ENCODE data around the gene BTBD9. TPM values are rescaled to one million over a fixed set of nuclear protein-coding genes. Genes with fewer than 3 reads are reported as not detected.

The BTBD9 gene
- total and polyA plus RNA-seq, 3 donors from 2014 or later, result 11.4 to 32.8 (median 29.5) TPM

DNA sequence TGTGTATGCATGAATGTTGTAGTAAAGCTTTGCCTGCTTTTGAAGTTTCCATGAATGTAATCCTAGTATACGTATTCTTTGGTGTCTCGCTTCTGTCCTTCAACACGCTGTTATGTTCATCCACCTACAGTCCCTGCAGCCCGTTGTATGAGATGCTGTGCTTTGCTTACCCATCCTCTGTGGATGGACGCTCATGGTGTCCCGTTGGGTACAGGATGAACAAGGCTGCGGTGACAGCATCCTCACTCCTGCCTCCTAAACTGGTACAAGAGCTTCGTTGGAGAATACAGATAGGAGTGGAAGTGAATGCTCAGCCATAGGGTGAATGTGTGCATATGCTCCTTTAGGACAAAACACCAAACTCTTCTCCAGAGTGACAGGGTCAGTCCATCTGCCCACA, 454.0 kb downstream of the BTBD9 start:
- Histone ChIP-seq H3K36me3 (ENCODE audit: low read depth, missing control alignments) (no peaks in the 10 kb centered on the region), H3K9me3 (no peaks in the 10 kb centered on the region), H3K4me1 (no peaks in the 10 kb centered on the region), H3K27me3 (no peaks in the 10 kb centered on the region), H3K27ac (no peak overlapping the region), H3K4me3 (no peak overlapping the region)
- no peak for DNase-seq
- 92 to 95% methylated on average over 8 of the region's 8 CpGs for WGBS, 2 donors
- intact Hi-C loops (cut with DNase I; ENCODE audit: low total_unique reads), result no loop called here
- TF ChIP-seq, protein P1, sequence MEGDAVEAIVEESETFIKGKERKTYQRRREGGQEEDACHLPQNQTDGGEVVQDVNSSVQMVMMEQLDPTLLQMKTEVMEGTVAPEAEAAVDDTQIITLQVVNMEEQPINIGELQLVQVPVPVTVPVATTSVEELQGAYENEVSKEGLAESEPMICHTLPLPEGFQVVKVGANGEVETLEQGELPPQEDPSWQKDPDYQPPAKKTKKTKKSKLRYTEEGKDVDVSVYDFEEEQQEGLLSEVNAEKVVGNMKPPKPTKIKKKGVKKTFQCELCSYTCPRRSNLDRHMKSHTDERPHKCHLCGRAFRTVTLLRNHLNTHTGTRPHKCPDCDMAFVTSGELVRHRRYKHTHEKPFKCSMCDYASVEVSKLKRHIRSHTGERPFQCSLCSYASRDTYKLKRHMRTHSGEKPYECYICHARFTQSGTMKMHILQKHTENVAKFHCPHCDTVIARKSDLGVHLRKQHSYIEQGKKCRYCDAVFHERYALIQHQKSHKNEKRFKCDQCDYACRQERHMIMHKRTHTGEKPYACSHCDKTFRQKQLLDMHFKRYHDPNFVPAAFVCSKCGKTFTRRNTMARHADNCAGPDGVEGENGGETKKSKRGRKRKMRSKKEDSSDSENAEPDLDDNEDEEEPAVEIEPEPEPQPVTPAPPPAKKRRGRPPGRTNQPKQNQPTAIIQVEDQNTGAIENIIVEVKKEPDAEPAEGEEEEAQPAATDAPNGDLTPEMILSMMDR (IDR thresholded peaks at IDR 0.05), result no peak
- TF ChIP-seq POLR2A (IDR thresholded peaks at IDR 0.05), result no peak

DNA sequence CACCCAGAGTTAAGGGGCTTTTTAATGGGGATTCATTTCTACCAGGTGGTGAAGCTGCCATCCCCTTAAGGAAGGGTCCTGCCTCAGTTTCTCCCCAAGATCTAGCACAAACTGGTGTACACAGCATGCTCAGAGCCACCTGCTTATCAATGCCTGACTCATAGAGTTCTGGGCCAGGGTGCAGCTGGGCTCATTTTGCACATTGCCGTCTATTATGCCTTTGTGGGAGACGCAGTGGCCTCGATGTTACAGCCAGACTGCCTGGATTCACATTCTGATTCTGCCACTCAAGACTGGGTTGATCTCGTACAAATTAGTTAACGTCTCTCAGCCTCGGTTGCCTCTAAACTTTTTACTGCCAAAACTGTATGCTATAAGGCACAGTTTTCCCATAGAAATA, 454.5 kb downstream of the BTBD9 start:
- 96 to 100% methylated on average over 6 of the region's 6 CpGs for WGBS, 2 donors
- DNase-seq, result no peak
- TF ChIP-seq, protein P1 (IDR thresholded peaks at IDR 0.05), result no peak
- no peak for TF ChIP-seq POLR2A (IDR thresholded peaks at IDR 0.05)
- Histone ChIP-seq H3K9me3 (no peaks in the 10 kb centered on the region), H3K27ac (no peak overlapping the region), H3K4me3 (no peak overlapping the region), H3K27me3 (no peaks in the 10 kb centered on the region), H3K4me1 (no peaks in the 10 kb centered on the region), H3K36me3 (ENCODE audit: low read depth, missing control alignments) (no peaks in the 10 kb centered on the region)
- intact Hi-C loops (cut with DNase I; ENCODE audit: low total_unique reads), result no loop called here

DNA sequence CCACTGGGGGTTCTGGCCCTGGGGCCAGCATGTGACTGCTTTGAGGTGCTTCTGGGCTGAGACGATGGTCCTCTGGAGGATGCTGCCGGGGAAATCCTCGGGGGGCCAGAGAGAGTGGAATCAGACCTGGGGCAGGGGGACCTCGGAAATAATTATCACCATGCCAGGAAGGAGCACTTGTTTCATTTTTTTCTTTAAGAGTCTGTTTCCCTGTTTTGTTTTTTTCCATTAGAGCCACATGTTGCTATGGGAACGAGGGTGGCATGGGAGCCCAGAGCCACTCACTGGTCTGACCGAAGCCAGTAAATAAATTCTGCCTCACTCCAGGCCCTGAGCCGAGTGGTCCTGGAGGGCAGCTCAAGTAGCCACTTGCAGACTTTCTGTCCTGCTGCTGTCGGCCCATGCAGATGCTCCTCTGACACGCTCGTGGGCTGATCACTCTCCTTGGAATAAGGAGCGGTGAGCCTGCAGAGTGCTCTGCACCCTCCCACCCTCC, 455.1 kb downstream of the BTBD9 start:
- 86 to 90% methylated on average over 11 of the region's 11 CpGs for WGBS, 2 donors
- intact Hi-C loops (cut with DNase I; ENCODE audit: low total_unique reads), result no loop called here
- Histone ChIP-seq H3K27me3 (no peaks in the 10 kb centered on the region), H3K36me3 (ENCODE audit: low read depth, missing control alignments) (no peaks in the 10 kb centered on the region), H3K27ac (no peak overlapping the region), H3K4me1 (no peaks in the 10 kb centered on the region), H3K9me3 (no peaks in the 10 kb centered on the region), H3K4me3 (no peak overlapping the region)
- TF ChIP-seq, protein P1 (IDR thresholded peaks at IDR 0.05), result no peak
- no peak for TF ChIP-seq POLR2A (IDR thresholded peaks at IDR 0.05)
- DNase-seq, result no peak

DNA sequence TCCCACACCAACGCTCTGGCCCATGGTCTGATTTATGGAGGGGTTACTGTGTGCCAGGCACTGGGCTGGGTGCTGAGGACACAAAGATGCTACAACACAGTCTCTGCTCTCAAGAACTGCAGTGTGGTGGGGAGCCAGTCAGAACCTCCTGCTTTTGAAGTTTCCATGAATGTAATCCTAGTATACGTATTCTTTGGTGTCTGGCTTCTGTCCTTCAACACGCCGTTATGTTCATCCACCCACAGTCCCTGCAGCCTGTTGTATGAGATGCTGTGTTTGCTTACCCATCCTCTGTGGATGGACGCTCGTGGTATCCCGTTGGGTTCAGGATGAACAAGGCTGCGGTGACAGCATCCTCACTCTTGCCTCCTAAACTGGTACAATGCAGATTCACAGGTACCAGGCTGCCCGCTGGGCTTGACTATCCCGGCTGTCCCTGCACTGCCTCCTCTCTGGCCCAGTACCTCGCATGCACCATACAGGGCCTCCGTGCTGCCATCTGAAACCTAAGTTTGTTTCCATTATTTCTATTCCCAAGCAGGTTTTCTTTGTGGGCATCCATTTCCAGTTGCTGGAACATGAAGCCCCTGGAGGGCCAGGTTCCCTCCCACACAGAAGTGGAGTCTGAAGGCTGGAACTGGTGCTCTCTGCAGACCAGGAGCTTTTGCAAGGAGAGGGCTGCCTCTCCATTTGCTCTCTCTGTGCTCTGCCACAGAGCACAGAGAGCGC, 455.7 kb downstream of the BTBD9 start:
- peak; percentile 9 for DNase-seq
- H3K4me1 ChIP-seq, result no peaks in the 10 kb centered on the region
- H3K4me3 ChIP-seq, result no peak overlapping the region
- no peaks in the 10 kb centered on the region for H3K36me3 ChIP-seq (ENCODE audit: low read depth, missing control alignments)
- no peaks in the 10 kb centered on the region for H3K27me3 ChIP-seq
- intact Hi-C loops (cut with DNase I; ENCODE audit: low total_unique reads), result no loop called here
- H3K9me3 ChIP-seq, result no peaks in the 10 kb centered on the region
- TF ChIP-seq, protein P1 (IDR thresholded peaks at IDR 0.05), result no peak
- TF ChIP-seq POLR2A (IDR thresholded peaks at IDR 0.05), result no peak
- 93 to 94% methylated on average over 13 of the region's 13 CpGs for WGBS, 2 donors
- no peak overlapping the region for H3K27ac ChIP-seq

DNA sequence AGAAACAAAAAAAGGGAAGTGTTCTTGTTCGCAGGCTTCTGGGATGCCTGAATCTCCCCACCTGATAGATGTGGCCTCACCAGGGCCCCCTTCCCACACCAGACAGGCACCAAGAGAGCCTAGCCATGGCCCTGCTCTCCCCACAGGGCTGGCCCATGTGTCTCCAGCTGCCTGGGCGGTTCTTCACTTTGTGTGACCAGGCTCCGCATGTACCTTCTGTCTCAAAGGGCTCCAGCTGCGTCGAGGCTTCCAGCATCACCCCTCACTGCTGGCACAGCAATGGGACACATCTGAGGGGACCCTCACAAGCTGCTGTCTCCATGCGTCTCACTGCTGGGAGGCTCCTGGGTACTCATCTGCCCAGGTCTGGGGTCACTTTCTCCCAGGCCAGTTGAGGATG, 457.3 kb downstream of the BTBD9 start:
- TF ChIP-seq POLR2A (IDR thresholded peaks at IDR 0.05), result no peak
- TF ChIP-seq, protein P1 (IDR thresholded peaks at IDR 0.05), result no peak
- intact Hi-C loops (cut with DNase I; ENCODE audit: low total_unique reads), result no loop called here

More for the DNA sequence above, 457.3 kb downstream of the BTBD9 start:
- no peaks in the 10 kb centered on the region for H3K36me3 ChIP-seq (ENCODE audit: low read depth, missing control alignments)
- no peaks in the 10 kb centered on the region for H3K27me3 ChIP-seq
- 87 to 95% methylated on average over 6 of the region's 6 CpGs for WGBS, 2 donors
- H3K9me3 ChIP-seq, result no peaks in the 10 kb centered on the region
- H3K4me1 ChIP-seq, result no peaks in the 10 kb centered on the region
- no peak overlapping the region for H3K4me3 ChIP-seq
- H3K27ac ChIP-seq, result no peak overlapping the region
- DNase-seq, result no peak
